Fibroblast of pulmonary artery (primary cell): ENCODE measurements around the gene AOPEP.
"Not testable (repeated sequence)": the region's sequence is repeated elsewhere in the genome, so short reads cannot be mapped to it uniquely, and the experiment has no call there.

ENCODE experiments used
- DNase-seq: peaks from one replicate; pipeline ENCODE4 v3.0.0-alpha.2; 2010; ENCODE audit warnings: low read depth
- H3K4me3 ChIP-seq: replicated peaks from 2 replicates; pipeline ENCODE4 v1.5.1; 2011; ENCODE audit warnings: low read depth, mild to moderate bottlenecking, control low read depth, low read length, moderate library complexity
- CTCF ChIP-seq: IDR thresholded peaks from 2 replicates; pipeline ENCODE4 v1.5.1; 2011; ENCODE audit warnings: mild to moderate bottlenecking, control low read depth, low read length, inconsistent platforms; ENCODE audit errors: missing control alignments

The AOPEP gene

GRCh38 chr9:94825611-94825958 lies 99.1 kb downstream of the AOPEP start:
- no peak for TF ChIP-seq CTCF
- no peak overlapping the region for H3K4me3 ChIP-seq
- no peak for DNase-seq

GRCh38 chr9:94826044-94826443 lies 99.5 kb downstream of the AOPEP start:
- no peak for TF ChIP-seq CTCF
- no peak overlapping the region for H3K4me3 ChIP-seq
- no peak for DNase-seq

GRCh38 chr9:94826644-94827410 lies 100.3 kb downstream of the AOPEP start:
- H3K4me3 ChIP-seq, result no peak overlapping the region
- TF ChIP-seq CTCF, result no peak
- DNase-seq, result no peak

GRCh38 chr9:94827584-94828304 lies 101.2 kb downstream of the AOPEP start:
- H3K4me3 ChIP-seq, result no peak overlapping the region
- DNase-seq, result peak; percentile 78
- TF ChIP-seq CTCF, result no peak

GRCh38 chr9:94829380-94830070 lies 103.0 kb downstream of the AOPEP start:
- no peak for TF ChIP-seq CTCF
- no peak for DNase-seq

GRCh38 chr9:94830071-94830604 lies 103.6 kb downstream of the AOPEP start:
- DNase-seq, H3K4me3 ChIP-seq: not testable (repeated sequence)

More at GRCh38 chr9:94829380-94830070, 103.0 kb downstream of the AOPEP start:
- no peak overlapping the region for H3K4me3 ChIP-seq

GRCh38 chr9:94833802-94834201 lies 107.3 kb downstream of the AOPEP start:
- no peak for TF ChIP-seq CTCF
- H3K4me3 ChIP-seq, result no peak overlapping the region
- DNase-seq, result no peak
